CD4-positive, CD25-positive, alpha-beta regulatory T cell (primary cell): ENCODE measurements around the gene DNAI2. TPM values are rescaled to one million over a fixed set of nuclear protein-coding genes. Genes with fewer than 3 reads are reported as not detected.

Experiments used
- ATAC-seq, 2 donors: fragments of 150-1000 bp; cut with Tn5 transposase; one replicate each; pipeline ENCODE4 v1.10.0; 2021; ENCODE audit warnings: low read depth in 2 of 2, moderate number of reproducible peaks in 2 of 2, moderate library complexity in 1 of 2
- DNase-seq, 3 donors: peaks; one replicate each; pipeline versions ENCODE4 v3.0.0 to v3.0.0-alpha.2; 2012 to 2022; ENCODE audit warnings: mixed read lengths in 1 of 3
- H3K27ac ChIP-seq: one replicate; pipeline ENCODE4 v1.7.0; 2013; ENCODE audit warnings: mild to moderate bottlenecking, low read length; ENCODE audit not compliant: insufficient read depth, poor library complexity, severe bottlenecking
- H3K27me3 ChIP-seq: one replicate; pipeline ENCODE4 v1.7.0; 2013; ENCODE audit warnings: low read length; ENCODE audit not compliant: control insufficient read depth, insufficient read depth
- H3K36me3 ChIP-seq: one replicate; pipeline ENCODE4 v1.7.0; 2013; ENCODE audit warnings: mild to moderate bottlenecking, low read length, moderate library complexity; ENCODE audit not compliant: control insufficient read depth, insufficient read depth
- H3K4me1 ChIP-seq: 2 replicates; pipeline ENCODE4 v1.7.0; 2013; ENCODE audit warnings: mild to moderate bottlenecking, low read length; ENCODE audit not compliant: insufficient read depth, control insufficient read depth, poor library complexity, severe bottlenecking
- H3K4me3 ChIP-seq: one replicate; pipeline ENCODE4 v1.7.0; 2013; ENCODE audit warnings: low read depth, mild to moderate bottlenecking, low read length, moderate library complexity
- H3K9me3 ChIP-seq, 2 experiments: 1 replicate in 1 of 2; 2 replicates in 1 of 2; pipeline ENCODE4 v1.7.0; 2013; ENCODE audit warnings: low read length in 2 of 2, mild to moderate bottlenecking in 1 of 2, moderate library complexity in 1 of 2; ENCODE audit not compliant: control insufficient read depth in 2 of 2
- H3K27ac Mint-ChIP-seq, 3 donors: one replicate each; pipeline ENCODE4 v1.8.0; 2020 to 2022; ENCODE audit warnings: mild to moderate bottlenecking in 3 of 3, mixed read lengths in 3 of 3, moderate library complexity in 2 of 3
- H3K27me3 Mint-ChIP-seq: one replicate; pipeline ENCODE4 v1.8.0; 2022; ENCODE audit warnings: mild to moderate bottlenecking, mixed read lengths
- H3K36me3 Mint-ChIP-seq: one replicate; pipeline ENCODE4 v1.8.0; 2020; ENCODE audit warnings: mixed read lengths
- H3K4me1 Mint-ChIP-seq, 4 donors: one replicate each; pipeline ENCODE4 v1.8.0; 2020 to 2022; ENCODE audit warnings: mixed read lengths in 4 of 4, mild to moderate bottlenecking in 1 of 4
- H3K4me3 Mint-ChIP-seq, 4 donors: one replicate each; pipeline ENCODE4 v1.8.0; 2020 to 2022; ENCODE audit warnings: mild to moderate bottlenecking in 4 of 4, mixed read lengths in 4 of 4, moderate library complexity in 3 of 4
- H3K9me3 Mint-ChIP-seq, 7 donors: one replicate each; pipeline ENCODE4 v1.8.0; 2020 to 2022; ENCODE audit warnings: mixed read lengths in 7 of 7, mild to moderate bottlenecking in 3 of 7, moderate library complexity in 2 of 7
- polyA plus RNA-seq, 4 donors: library from polyadenylated mRNA; unstranded; fragments of 300-500 nt; fragmentation: Illumina TruSeq; gene quantifications; one replicate each; pipeline ENCODE4 v1.2.3, GENCODE V29; 2021
- total RNA-seq: library from RNA; stranded (reverse); gene quantifications from one replicate; pipeline ENCODE4 v1.2.3, GENCODE V29; 2022

DNAI2 gene
- total and polyA plus RNA-seq, 5 donors from 2014 or later, result 0.10 to 1.5 (median 0.23) TPM; not detected in 2

GRCh38 chr17:74334393-74335039 is 60.5 kb downstream of the DNAI2 start:
- no peak overlapping the region for H3K27ac ChIP-seq
- no peaks in the 10 kb centered on the region for H3K4me1 ChIP-seq
- Mint-ChIP-seq H3K4me1 (peaks cover 0 to 3% (median under 1%) of the 10 kb centered on the region in 4 donors), H3K27ac (no peak overlapping the region), H3K36me3 (no peaks in the 10 kb centered on the region), H3K4me3 (no peak overlapping the region), H3K9me3 (no peaks in the 10 kb centered on the region), H3K27me3 (peaks cover 13% of the 10 kb centered on the region)
- H3K36me3 ChIP-seq, result no peaks in the 10 kb centered on the region
- H3K4me3 ChIP-seq, result no peak overlapping the region
- no peaks in the 10 kb centered on the region for H3K27me3 ChIP-seq
- no peak for ATAC-seq
- no peak for DNase-seq
- H3K9me3 ChIP-seq, result no peaks in the 10 kb centered on the region

GRCh38 chr17:74335529-74336062 is 61.6 kb downstream of the DNAI2 start:
- H3K27me3 Mint-ChIP-seq, result peaks cover 13% of the 10 kb centered on the region
- Histone ChIP-seq H3K27me3 (no peaks in the 10 kb centered on the region), H3K4me1 (no peaks in the 10 kb centered on the region), H3K27ac (no peak overlapping the region), H3K9me3 (no peaks in the 10 kb centered on the region), H3K36me3 (no peaks in the 10 kb centered on the region), H3K4me3 (no peak overlapping the region)
- no peak overlapping the region for H3K4me3 Mint-ChIP-seq
- DNase-seq (no peak), ATAC-seq (no peak)
- no peak overlapping the region for H3K27ac Mint-ChIP-seq
- no peaks in the 10 kb centered on the region for H3K4me1 Mint-ChIP-seq
- H3K36me3 Mint-ChIP-seq, result no peaks in the 10 kb centered on the region
- no peaks in the 10 kb centered on the region for H3K9me3 Mint-ChIP-seq

GRCh38 chr17:74336307-74336706 is 62.3 kb downstream of the DNAI2 start:
- no peak for ATAC-seq
- H3K27ac Mint-ChIP-seq, result peak overlapping the region in 2 of 3 donors; percentile 51 to 60
- H3K9me3 Mint-ChIP-seq, result no peaks in the 10 kb centered on the region
- Histone ChIP-seq H3K27me3 (no peaks in the 10 kb centered on the region), H3K9me3 (no peaks in the 10 kb centered on the region), H3K27ac (no peak overlapping the region), H3K36me3 (no peaks in the 10 kb centered on the region), H3K4me3 (no peak overlapping the region), H3K4me1 (no peaks in the 10 kb centered on the region)
- H3K36me3 Mint-ChIP-seq, result no peaks in the 10 kb centered on the region
- H3K4me3 Mint-ChIP-seq, result no peak overlapping the region
- no peaks in the 10 kb centered on the region for H3K4me1 Mint-ChIP-seq
- peaks cover 13% of the 10 kb centered on the region for H3K27me3 Mint-ChIP-seq
- DNase-seq, result no peak

DNA sequence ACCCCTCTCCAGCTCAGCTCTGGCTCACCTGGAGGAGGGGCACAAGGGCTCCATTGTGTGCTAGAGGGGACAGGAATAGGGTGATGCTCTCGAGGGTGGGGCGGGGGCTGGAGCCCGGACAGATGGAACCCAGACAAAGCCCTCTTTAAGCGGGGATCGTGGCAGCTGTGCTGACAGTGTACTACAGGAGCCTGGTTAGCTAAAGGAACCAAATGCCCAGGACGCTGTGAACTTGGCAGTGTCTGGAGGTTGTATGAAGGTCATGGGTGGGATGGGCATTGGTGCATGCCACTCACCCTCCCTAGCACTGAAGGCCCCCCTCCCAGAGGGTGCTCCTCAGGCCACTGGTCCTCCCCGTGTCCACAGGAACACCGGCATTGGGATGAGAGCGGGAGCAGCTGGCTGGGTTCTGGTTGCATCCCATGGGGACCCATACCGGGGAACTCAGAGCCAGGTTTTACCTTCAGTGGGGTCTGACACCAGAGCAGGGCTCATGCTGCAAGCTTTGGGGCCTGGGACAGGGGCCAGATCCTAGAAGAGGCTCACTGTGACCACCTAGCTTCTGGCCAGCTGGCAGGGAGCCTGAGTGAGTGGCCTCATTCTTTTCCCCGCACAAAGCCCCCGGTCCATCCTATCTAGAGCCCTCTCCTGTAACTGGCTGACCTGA is 63.9 kb downstream of the DNAI2 start:
- Mint-ChIP-seq H3K4me1 (no peaks in the 10 kb centered on the region), H3K27ac (peak overlapping the region in 1 of 3 donors; percentile 69), H3K27me3 (peaks cover 13% of the 10 kb centered on the region), H3K4me3 (no peak overlapping the region), H3K36me3 (no peaks in the 10 kb centered on the region), H3K9me3 (peaks cover 0 to under 1% (median 0%) of the 10 kb centered on the region in 7 donors)
- DNase-seq, result no peak
- H3K4me1 ChIP-seq, result no peaks in the 10 kb centered on the region
- no peak overlapping the region for H3K27ac ChIP-seq
- no peak for ATAC-seq
- no peaks in the 10 kb centered on the region for H3K9me3 ChIP-seq
- H3K4me3 ChIP-seq, result no peak overlapping the region
- H3K36me3 ChIP-seq, result no peaks in the 10 kb centered on the region
- H3K27me3 ChIP-seq, result no peaks in the 10 kb centered on the region

GRCh38 chr17:74339537-74340195 is 65.6 kb downstream of the DNAI2 start:
- Mint-ChIP-seq H3K9me3 (peaks cover 0 to 2% (median 0%) of the 10 kb centered on the region in 7 donors), H3K36me3 (no peaks in the 10 kb centered on the region), H3K27ac (no peak overlapping the region), H3K4me3 (no peak overlapping the region), H3K27me3 (peaks cover 13% of the 10 kb centered on the region), H3K4me1 (no peaks in the 10 kb centered on the region)
- no peak for DNase-seq
- Histone ChIP-seq H3K36me3 (no peaks in the 10 kb centered on the region), H3K4me1 (no peaks in the 10 kb centered on the region), H3K27me3 (no peaks in the 10 kb centered on the region), H3K4me3 (no peak overlapping the region), H3K9me3 (no peaks in the 10 kb centered on the region), H3K27ac (no peak overlapping the region)
- no peak for ATAC-seq

DNA sequence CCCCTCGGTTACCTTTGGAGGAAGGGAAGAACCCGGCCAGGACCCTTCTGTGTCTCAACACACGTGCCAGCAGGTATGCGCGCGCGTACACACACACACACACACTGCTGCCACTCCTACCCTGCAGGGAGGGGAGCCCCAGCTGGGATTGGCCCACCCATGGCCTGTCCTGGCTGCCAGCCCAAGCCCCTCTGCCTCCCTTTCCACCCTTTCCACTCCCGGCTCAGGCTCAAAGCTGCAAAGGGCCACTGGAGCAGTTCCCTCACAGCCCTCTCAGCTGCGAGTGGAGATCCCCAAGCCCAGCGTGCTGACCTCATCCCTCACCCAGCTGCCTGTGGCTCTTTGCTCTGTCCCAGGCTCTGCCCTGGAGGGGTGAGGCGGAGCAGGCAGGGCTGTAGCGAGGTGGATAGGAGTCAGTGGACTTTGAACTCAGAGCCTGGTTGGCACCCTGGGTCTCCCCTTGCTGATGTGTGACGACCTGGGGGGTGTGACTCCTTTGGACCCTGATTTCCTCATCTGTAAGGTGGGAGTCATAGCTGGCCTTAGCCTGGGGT is 66.5 kb downstream of the DNAI2 start:
- no peaks in the 10 kb centered on the region for H3K27me3 ChIP-seq
- Mint-ChIP-seq H3K4me3 (no peak overlapping the region), H3K27me3 (peaks cover 15% of the 10 kb centered on the region), H3K4me1 (no peaks in the 10 kb centered on the region), H3K36me3 (no peaks in the 10 kb centered on the region), H3K27ac (no peak overlapping the region), H3K9me3 (peaks cover 0 to 2% (median 0%) of the 10 kb centered on the region in 7 donors)
- ATAC-seq (no peak), DNase-seq (no peak)
- no peak overlapping the region for H3K4me3 ChIP-seq
- H3K27ac ChIP-seq, result no peak overlapping the region
- H3K4me1 ChIP-seq, result no peaks in the 10 kb centered on the region
- no peaks in the 10 kb centered on the region for H3K36me3 ChIP-seq
- no peaks in the 10 kb centered on the region for H3K9me3 ChIP-seq

GRCh38 chr17:74342224-74342623 is 68.2 kb downstream of the DNAI2 start:
- ATAC-seq, result no peak
- peaks cover 0 to 2% (median 0%) of the 10 kb centered on the region in 7 donors for H3K9me3 Mint-ChIP-seq
- H3K27me3 Mint-ChIP-seq, result peaks cover 11% of the 10 kb centered on the region
- Histone ChIP-seq H3K9me3 (no peaks in the 10 kb centered on the region), H3K27ac (no peak overlapping the region), H3K27me3 (no peaks in the 10 kb centered on the region), H3K4me3 (no peak overlapping the region), H3K4me1 (no peaks in the 10 kb centered on the region), H3K36me3 (no peaks in the 10 kb centered on the region)
- no peak overlapping the region for H3K4me3 Mint-ChIP-seq
- DNase-seq, result no peak
- no peak overlapping the region for H3K27ac Mint-ChIP-seq
- H3K36me3 Mint-ChIP-seq, result no peaks in the 10 kb centered on the region
- no peaks in the 10 kb centered on the region for H3K4me1 Mint-ChIP-seq
